CD4-positive, alpha-beta T cell treated with Interleukin-15 for 4 hours (primary cell): ENCODE results near the gene CCDC157.
A peak's percentile ranks its signal among the peaks of the same experiment; 100 is the strongest.

Experiments used
- DNase-seq: peaks from one replicate; pipeline ENCODE4 v3.0.0-alpha.2; 2020; ENCODE audit warnings: low spot score

CCDC157 gene

GRCh38 chr22:30357650-30358215 is 926 bp downstream of the CCDC157 start:
- DNase-seq, result no peak

- DNase-seq, result no peak
Observed at GRCh38 chr22:30358541-30358940, 1.7 kb downstream of the CCDC157 start.

- DNase-seq, result no peak
Observed at GRCh38 chr22:30361916-30362650, 5.3 kb downstream of the CCDC157 start.

GRCh38 chr22:30362651-30363281 is 6.0 kb downstream of the CCDC157 start:
- DNase-seq, result no peak

GRCh38 chr22:30365891-30366290 is 9.1 kb downstream of the CCDC157 start:
- DNase-seq, result no peak

- no peak for DNase-seq
Observed at GRCh38 chr22:30368420-30368819, 11.6 kb downstream of the CCDC157 start.

DNA sequence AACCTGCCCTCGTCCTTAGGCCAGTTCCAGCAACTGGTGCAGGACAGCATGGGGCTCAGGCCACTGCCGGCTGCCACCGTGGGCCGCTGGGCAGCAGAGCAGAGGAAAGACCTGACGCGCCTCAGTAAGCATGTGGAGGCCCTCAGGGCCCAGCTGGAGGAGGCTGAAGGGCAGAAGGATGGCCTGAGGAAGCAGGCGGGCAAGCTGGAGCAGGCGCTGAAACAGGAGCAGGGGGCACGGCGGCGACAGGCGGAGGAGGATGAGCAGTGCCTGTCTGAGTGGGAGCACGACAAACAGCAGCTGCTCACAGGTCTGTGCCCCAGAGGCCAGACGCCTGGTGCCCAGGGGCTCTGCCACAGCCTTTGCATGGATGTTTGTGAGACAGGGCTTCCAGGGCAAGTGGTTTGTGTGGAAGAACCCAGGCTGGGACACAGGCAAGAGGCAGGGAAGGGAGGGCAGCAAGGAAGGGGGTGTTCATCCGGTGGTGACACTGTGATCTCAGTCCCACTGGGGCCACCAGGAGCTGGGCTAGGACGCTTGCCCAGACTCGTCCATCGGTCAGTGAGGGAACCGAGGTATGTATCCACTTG is 13.9 kb downstream of the CCDC157 start:
- no peak for DNase-seq

DNA sequence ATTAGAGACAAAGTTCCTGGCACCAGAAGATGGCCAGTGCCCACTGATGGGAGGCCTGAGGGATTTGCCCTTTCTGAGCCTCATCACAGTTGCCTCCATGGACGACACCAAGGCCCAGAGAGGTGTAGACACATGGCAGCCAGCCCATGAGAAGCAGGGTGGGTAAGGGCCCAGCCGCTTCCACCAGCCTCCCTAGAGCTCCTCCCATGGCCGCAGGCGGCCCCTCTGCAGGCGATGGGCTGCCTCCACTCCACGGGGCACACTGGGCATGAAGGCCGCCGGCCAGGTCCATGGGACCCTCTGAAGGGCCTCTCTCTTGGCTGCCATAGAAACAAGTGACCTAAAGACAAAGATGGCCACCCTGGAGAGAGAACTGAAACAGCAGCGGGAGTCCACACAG is 14.5 kb downstream of the CCDC157 start:
- DNase-seq, result no peak

- no peak for DNase-seq
Observed at GRCh38 chr22:30371981-30372380, 15.2 kb downstream of the CCDC157 start.

GRCh38 chr22:30372915-30373314 is 16.1 kb downstream of the CCDC157 start:
- DNase-seq, result no peak

- no peak for DNase-seq
Observed at GRCh38 chr22:30373331-30374325, 16.8 kb downstream of the CCDC157 start.

DNA sequence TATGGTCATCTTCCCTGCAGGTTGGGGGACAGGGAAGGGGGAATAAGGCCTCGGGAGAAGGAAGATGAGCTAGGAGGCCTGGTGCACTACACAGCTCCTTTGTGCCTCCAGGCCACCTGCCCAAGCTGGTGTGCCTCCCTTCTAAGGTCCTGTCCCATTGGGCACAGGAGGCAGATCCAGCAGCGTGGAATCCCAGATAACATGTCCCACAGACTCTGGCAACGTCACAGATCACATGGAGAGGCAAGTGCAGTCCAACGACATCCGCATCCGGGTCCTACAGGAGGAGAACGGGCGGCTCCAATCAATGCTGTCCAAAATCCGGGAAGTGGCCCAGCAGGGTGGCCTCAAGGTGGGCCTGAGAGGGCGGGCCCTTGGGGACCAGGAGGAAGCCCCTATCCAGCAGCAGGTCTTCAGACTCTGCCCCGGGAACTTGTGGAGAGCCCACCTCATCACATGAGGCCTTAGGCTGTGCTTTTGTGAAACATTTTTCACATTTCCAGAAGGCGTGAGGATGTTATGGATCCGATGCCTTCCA is 18.6 kb downstream of the CCDC157 start:
- no peak for DNase-seq

DNA sequence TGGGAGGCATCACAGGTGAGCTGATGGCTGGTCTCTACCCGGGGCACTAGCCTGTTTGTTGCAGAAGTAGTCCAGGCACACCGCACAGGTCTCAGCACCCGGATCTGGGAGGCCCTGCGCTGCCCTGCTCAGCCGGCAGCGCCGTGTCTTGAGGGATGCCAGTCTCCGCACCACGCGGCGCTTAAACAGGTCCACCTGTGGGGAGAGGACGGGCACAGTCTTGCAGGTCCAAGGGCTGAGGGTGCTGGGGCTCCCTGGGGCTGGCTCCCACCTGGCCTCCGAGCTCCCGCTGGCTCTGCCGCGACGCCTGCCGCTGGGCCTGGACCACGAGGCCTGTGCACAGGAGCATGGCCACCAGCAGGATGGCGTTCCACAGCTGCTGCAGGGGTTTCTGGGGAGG is 23.2 kb downstream of the CCDC157 start:
- DNase-seq, result no peak

- DNase-seq, result no peak
Observed at GRCh38 chr22:30381264-30381663, 24.5 kb downstream of the CCDC157 start.

DNA sequence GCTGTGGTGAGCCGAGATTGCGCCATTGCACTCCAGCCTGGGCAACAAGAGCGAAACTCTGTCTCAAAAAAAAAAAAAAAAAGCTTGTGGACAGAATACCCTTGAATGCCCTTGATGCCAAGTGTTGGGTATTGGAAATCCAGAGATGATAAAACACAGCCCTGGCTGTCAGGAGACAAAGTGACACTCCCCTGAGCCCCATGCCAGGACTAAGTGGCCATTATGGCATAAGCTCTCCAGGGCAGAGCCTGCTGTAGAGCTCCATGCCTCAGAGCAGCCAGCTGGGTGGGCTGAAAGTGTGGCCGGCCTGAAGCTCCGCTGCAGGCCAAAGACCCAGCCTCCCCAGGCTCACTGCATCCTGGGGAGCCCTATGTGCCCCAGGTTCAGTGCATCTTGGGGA is 25.5 kb downstream of the CCDC157 start:
- DNase-seq, result no peak

- no peak for DNase-seq
Observed at GRCh38 chr22:30383061-30383460, 26.3 kb downstream of the CCDC157 start.

DNA sequence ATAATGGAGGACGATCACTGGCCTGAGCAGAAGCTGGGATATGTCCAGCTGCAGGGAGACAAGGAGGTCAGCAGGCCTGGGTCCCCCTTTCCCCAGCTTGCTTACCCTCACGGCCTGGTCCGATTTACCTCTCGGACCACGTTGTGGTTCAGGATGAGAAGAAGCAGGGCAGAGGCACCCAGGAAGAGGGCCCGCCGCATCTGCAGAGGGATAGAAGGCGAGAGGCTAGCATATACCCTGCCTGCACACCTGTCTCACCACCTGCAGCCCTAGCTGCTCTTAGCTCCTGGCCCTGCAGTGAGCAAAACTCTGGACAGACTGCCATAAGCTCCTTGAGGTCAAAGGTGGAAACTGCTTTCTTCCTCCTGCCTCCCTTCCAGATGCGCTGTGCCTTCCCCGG is 29.1 kb downstream of the CCDC157 start:
- DNase-seq, result no peak

DNA sequence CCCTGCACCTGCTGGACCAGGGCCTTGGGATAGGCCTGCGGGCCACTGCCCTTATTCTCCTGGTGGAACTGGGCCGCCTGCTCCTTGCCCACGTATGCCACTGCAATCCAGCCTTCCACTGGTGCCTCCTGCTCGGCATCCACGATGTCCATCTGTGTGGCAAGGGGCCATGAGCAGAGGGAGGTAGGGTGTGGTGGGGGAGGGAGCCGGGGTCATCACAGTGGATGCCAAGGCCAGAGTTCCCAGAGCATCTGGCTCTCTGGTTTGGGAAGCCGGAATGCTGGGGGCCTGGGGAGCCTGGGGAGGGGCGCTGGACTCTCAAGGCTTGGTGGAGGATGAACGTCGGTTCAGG is 29.8 kb downstream of the CCDC157 start:
- no peak for DNase-seq

DNA sequence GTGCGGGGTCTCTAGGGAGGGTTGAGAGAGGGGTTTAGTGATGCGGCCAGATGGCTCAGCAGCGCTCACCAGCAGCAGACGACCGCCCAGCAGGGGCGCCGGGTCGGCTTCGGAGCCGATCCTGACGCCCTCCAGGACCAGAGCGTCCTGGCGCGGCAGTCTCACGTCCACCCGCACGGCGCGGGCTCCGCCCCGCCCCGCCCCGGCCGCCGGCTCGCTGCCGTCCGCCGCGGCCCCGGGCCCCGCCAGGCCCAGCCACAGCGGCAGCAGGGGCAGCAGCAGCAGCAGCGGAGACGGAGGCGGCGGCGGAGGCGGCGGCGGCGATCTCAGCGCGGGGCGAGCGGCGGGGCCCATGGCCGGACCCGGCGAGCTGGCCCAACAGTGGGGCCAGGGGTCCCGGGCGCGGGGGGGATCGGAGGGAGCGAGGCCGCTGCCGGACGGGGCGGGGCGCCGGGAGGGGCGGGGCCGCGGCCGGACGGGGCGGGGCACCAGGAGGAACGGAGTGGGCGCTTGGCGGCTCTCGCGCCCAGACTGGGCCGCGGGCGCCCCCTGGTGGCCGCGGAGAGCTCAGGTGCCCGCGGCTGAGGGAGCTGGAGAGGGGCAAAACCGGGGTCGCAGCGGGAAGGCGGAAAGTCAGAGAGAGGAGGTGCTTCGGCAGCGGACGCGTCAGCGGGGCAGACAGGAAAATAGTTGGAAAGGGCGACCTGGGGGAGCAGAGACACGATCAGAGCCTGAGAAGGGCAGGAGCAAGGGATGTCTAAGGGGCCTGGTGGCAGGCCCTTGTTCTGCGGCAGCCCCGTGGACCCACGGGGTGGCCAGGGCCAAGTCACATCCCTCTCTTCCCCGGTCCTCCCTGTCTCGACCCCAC is 30.4 kb downstream of the CCDC157 start, which contains the start of gene RNF215:
RNF215 (minus strand) TSS at position 452 of the 868 bp plus-strand sequence; CDS start at position 354, 98 bp downstream.
- peak; percentile 75 for DNase-seq

DNA sequence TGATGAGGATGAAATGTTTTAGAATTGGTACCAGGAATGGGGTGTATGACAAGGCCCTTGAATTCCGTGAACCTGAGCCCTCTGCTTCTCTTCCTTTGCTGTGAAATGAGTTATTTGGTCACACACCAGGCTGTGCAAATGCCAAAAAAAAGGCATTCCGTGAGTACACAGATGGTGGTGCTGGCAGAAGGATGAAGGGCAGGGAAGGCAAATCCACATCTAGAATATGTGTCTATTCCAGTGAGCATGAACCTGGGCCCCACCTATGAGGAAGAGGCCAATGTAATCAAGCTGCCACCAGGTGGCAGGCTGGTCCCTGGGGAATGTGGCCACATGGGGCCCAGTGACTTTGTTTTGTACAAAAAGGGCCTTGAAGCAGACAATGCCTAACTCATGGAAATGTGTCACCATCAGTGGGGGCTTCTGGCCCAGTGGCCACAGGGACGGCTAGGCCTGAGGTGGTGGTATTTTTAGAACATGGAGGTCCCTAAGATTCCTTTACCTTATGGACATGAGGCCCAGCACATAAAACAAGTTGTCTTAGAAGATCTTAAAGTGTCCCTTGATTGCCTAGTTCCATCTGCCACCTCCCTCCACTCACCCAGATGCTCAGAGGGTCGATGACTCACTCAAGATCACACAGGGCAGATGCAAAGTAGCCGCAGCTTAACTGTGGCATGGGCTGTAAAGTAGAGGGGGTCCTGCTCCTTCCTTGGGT is 34.3 kb downstream of the CCDC157 start:
- DNase-seq, result peak; percentile 80
